Neural cell (in vitro differentiated cells): ENCODE results near the gene SH3GL1. TPM values are rescaled to one million over a fixed set of nuclear protein-coding genes. Genes with fewer than 3 reads are reported as not detected.

ENCODE experiments used
- H2AFZ ChIP-seq: fragments of 200-600, 300-800 bp; sonication (generic), shearing (Covaris generic); 2 replicates; pipeline ENCODE4 v1.6.0; 2014; ENCODE audit warnings: low read depth, mild to moderate bottlenecking, antibody characterized with exemption, low read length, moderate library complexity
- H3F3A ChIP-seq: fragments of 200-600 bp; shearing (Covaris generic); 2 replicates; pipeline ENCODE4 v1.6.1; 2016; ENCODE audit warnings: mild to moderate bottlenecking, moderate library complexity, mixed read lengths, antibody characterized with exemption, low read length; ENCODE audit not compliant: insufficient read depth, poor library complexity, severe bottlenecking
- H3K27ac ChIP-seq: fragments of 200-600, 300-800 bp; sonication (generic), shearing (Covaris generic); 2 replicates; pipeline ENCODE4 v1.5.1; 2014; ENCODE audit warnings: mild to moderate bottlenecking, low read length, moderate library complexity
- H3K27me3 ChIP-seq: fragments of 300-800, 200-600 bp; sonication (generic), shearing (Covaris generic); 2 replicates; pipeline ENCODE4 v1.6.0; 2014; ENCODE audit warnings: mild to moderate bottlenecking, low read depth, low read length, moderate library complexity; ENCODE audit not compliant: insufficient read depth
- H3K36me3 ChIP-seq: fragments of 300-800, 200-600 bp; sonication (generic), shearing (Covaris generic); 2 replicates; pipeline ENCODE4 v1.5.1; 2014; ENCODE audit warnings: mild to moderate bottlenecking, antibody characterized with exemption, low read length, moderate library complexity; ENCODE audit not compliant: insufficient read depth
- H3K4me2 ChIP-seq: fragments of 300-800, 200-600 bp; sonication (generic), shearing (Covaris generic); 2 replicates; pipeline ENCODE4 v1.6.0; 2014; ENCODE audit warnings: mild to moderate bottlenecking, low read length
- H3K4me3 ChIP-seq: fragments of 300-800, 200-600 bp; sonication (generic), shearing (Covaris generic); 2 replicates; pipeline ENCODE4 v1.5.1; 2014; ENCODE audit warnings: mild to moderate bottlenecking, low read length, moderate library complexity
- H3K79me2 ChIP-seq: fragments of 200-600 bp; shearing (Covaris generic); replicated peaks from 2 replicates; pipeline ENCODE4 v1.6.0; 2014; ENCODE audit warnings: mild to moderate bottlenecking, low read length, moderate library complexity; ENCODE audit not compliant: insufficient read depth
- H3K9ac ChIP-seq: fragments of 300-800, 200-600 bp; sonication (generic), shearing (Covaris generic); 2 replicates; pipeline ENCODE4 v1.6.1; 2016; ENCODE audit warnings: mild to moderate bottlenecking, low read length, mixed read lengths
- H3K9me2 ChIP-seq: fragments of 200-600 bp; shearing (Covaris generic); 2 replicates; pipeline ENCODE4 v1.6.1; 2016; ENCODE audit warnings: mild to moderate bottlenecking, low read length, mixed read lengths; ENCODE audit not compliant: insufficient read depth
- H3K9me3 ChIP-seq: fragments of 200-600, 300-800 bp; sonication (generic), shearing (Covaris generic); 2 replicates; pipeline ENCODE4 v1.6.1; 2016; ENCODE audit warnings: mild to moderate bottlenecking, mixed run types, low read length, moderate library complexity, mixed read lengths
- H4K20me1 ChIP-seq: fragments of 200-600 bp; shearing (Covaris generic); 2 replicates; pipeline ENCODE4 v1.6.1; 2016; ENCODE audit warnings: mild to moderate bottlenecking, mixed run types; ENCODE audit not compliant: insufficient read depth
- CTCF ChIP-seq: fragments of 450-650 bp; IDR thresholded peaks from 2 replicates; pipeline ENCODE4 v1.5.1; 2014; ENCODE audit warnings: antibody characterized with exemption, mild to moderate bottlenecking, moderate library complexity; ENCODE audit not compliant: poor library complexity, severe bottlenecking
- EP300 ChIP-seq: fragments of 450-650 bp; conservative IDR thresholded peaks from 2 replicates; pipeline ENCODE4 v1.6.1; 2014; ENCODE audit warnings: antibody characterized with exemption, mild to moderate bottlenecking, moderate library complexity; ENCODE audit not compliant: poor library complexity, severe bottlenecking
- EZH2 ChIP-seq: fragments of 200-600, 300-800 bp; shearing (Covaris generic), sonication (generic); IDR thresholded peaks from 2 replicates; pipeline ENCODE4 v1.6.1; 2014; ENCODE audit warnings: antibody characterized with exemption, low read length, borderline replicate concordance, mild to moderate bottlenecking; ENCODE audit not compliant: insufficient read depth, poor library complexity, severe bottlenecking
- MXI1 ChIP-seq: fragments of 450-650 bp; conservative IDR thresholded peaks from 2 replicates; pipeline ENCODE4 v1.6.1; 2014; ENCODE audit warnings: antibody characterized with exemption, mild to moderate bottlenecking; ENCODE audit not compliant: poor library complexity, severe bottlenecking
- POLR2AphosphoS5 ChIP-seq: IDR thresholded peaks from 2 replicates; pipeline ENCODE4 v1.6.1; 2012
- RAD21 ChIP-seq: fragments of 450-650 bp; conservative IDR thresholded peaks from 2 replicates; pipeline ENCODE4 v1.6.1; 2014; ENCODE audit warnings: antibody characterized with exemption, mild to moderate bottlenecking, moderate library complexity
- REST ChIP-seq: IDR thresholded peaks from 2 replicates; pipeline ENCODE4 v1.6.1; 2012; ENCODE audit warnings: borderline replicate concordance
- SMC3 ChIP-seq: fragments of 450-650 bp; conservative IDR thresholded peaks from 2 replicates; pipeline ENCODE4 v1.6.1; 2014; ENCODE audit warnings: antibody characterized with exemption, mild to moderate bottlenecking, moderate library complexity; ENCODE audit not compliant: poor library complexity
- TAF1 ChIP-seq: IDR thresholded peaks from 2 replicates; pipeline ENCODE4 v1.6.1; 2012; ENCODE audit warnings: low read depth
- polyA plus RNA-seq: library from polyadenylated mRNA; depleted of rRNA; stranded (reverse); fragments of >200 nt; gene quantifications from 2 replicates; pipeline ENCODE4 v1.2.3, GENCODE V29; 2014

The SH3GL1 gene
- polyA plus RNA-seq, 1 donor from 2014 or later, result 25.2 TPM

- Histone ChIP-seq H4K20me1 (no peaks in the 10 kb centered on the region), H3F3A (no peaks in the 10 kb centered on the region), H3K4me3 (no peak overlapping the region), H3K27me3 (no peaks in the 10 kb centered on the region), H3K79me2 (no peaks in the 10 kb centered on the region), H3K9ac (no peak overlapping the region), H3K27ac (no peak overlapping the region), H3K4me2 (no peak overlapping the region), H3K36me3 (no peaks in the 10 kb centered on the region), H2AFZ (no peak overlapping the region), H3K9me3 (no peaks in the 10 kb centered on the region), H3K9me2 (no peaks in the 10 kb centered on the region)
- TF ChIP-seq CTCF (peak; percentile 36), POLR2AphosphoS5 (no peak), EP300 (no peak), SMC3 (peak; percentile 43)
These were observed 30.5 kb downstream of the SH3GL1 start for GRCh38 chr19:4369888-4370260.

- H3K36me3 ChIP-seq, result no peaks in the 10 kb centered on the region
- H3K27me3 ChIP-seq, result no peaks in the 10 kb centered on the region
- no peak overlapping the region for H3K4me2 ChIP-seq
- no peak overlapping the region for H2AFZ ChIP-seq
- no peak overlapping the region for H3K4me3 ChIP-seq
- H3F3A ChIP-seq, result no peaks in the 10 kb centered on the region
- H3K27ac ChIP-seq, result no peak overlapping the region
- no peak for TF ChIP-seq REST
- H3K9me3 ChIP-seq, result no peaks in the 10 kb centered on the region
- no peaks in the 10 kb centered on the region for H4K20me1 ChIP-seq
- H3K79me2 ChIP-seq, result no peaks in the 10 kb centered on the region
- no peak overlapping the region for H3K9ac ChIP-seq
- no peaks in the 10 kb centered on the region for H3K9me2 ChIP-seq
These were observed 31.0 kb downstream of the SH3GL1 start for GRCh38 chr19:4369109-4369887.

- no peak for TF ChIP-seq TAF1
- no peak for TF ChIP-seq POLR2AphosphoS5
- TF ChIP-seq RAD21, result no peak
- no peak for TF ChIP-seq SMC3
- no peak for TF ChIP-seq EP300
- no peak for TF ChIP-seq MXI1
- no peak for TF ChIP-seq EZH2
- no peak for TF ChIP-seq CTCF
- no peak for TF ChIP-seq REST
- H3K27ac ChIP-seq, result no peak overlapping the region
- no peaks in the 10 kb centered on the region for H3K9me3 ChIP-seq
- no peaks in the 10 kb centered on the region for H4K20me1 ChIP-seq
- no peak overlapping the region for H3K4me3 ChIP-seq
- H3K9ac ChIP-seq, result no peak overlapping the region
- H3K36me3 ChIP-seq, result no peaks in the 10 kb centered on the region
- H3F3A ChIP-seq, result no peaks in the 10 kb centered on the region
- H3K4me2 ChIP-seq, result no peak overlapping the region
- H3K27me3 ChIP-seq, result no peaks in the 10 kb centered on the region
- H3K79me2 ChIP-seq, result no peaks in the 10 kb centered on the region
- no peaks in the 10 kb centered on the region for H3K9me2 ChIP-seq
- H2AFZ ChIP-seq, result no peak overlapping the region
These were observed 32.1 kb downstream of the SH3GL1 start for GRCh38 chr19:4368128-4368820.
